GM23338 (cell line): ENCODE results near the gene FZD7. TPM values are rescaled to one million over a fixed set of nuclear protein-coding genes. Genes with fewer than 3 reads are reported as not detected.

ENCODE experiments used
- ATAC-seq: fragments of 200-7000 bp; cut with Tn5 transposase; 3 replicates; pipeline ENCODE4 v1.9.1; 2020
- DNase-seq: peaks from one replicate; pipeline ENCODE4 v3.0.0-alpha.2; 2015; ENCODE audit warnings: low spot score
- H2AFZ ChIP-seq: fragments of 200-600 bp; sonication (generic); 2 replicates; pipeline ENCODE4 v1.8.0; 2016; ENCODE audit warnings: antibody characterized with exemption, mild to moderate bottlenecking, moderate library complexity
- H3F3A ChIP-seq: fragments of 200-600 bp; sonication (generic); replicated peaks from 2 replicates; pipeline ENCODE4 v1.8.0; 2017; ENCODE audit warnings: antibody characterized with exemption, mixed run types, low read depth
- H3K27ac ChIP-seq: fragments of 200-600 bp; sonication (generic); 2 replicates; pipeline ENCODE4 v1.6.1; 2016; ENCODE audit warnings: low read depth
- H3K27me3 ChIP-seq: fragments of 200-600 bp; sonication (generic); 2 replicates; pipeline ENCODE4 v1.8.0; 2016; ENCODE audit warnings: mild to moderate bottlenecking, mixed run types, moderate library complexity; ENCODE audit not compliant: insufficient read depth
- H3K36me3 ChIP-seq: fragments of 200-600 bp; sonication (generic); 2 replicates; pipeline ENCODE4 v1.8.0; 2016; ENCODE audit warnings: mild to moderate bottlenecking; ENCODE audit not compliant: insufficient read depth
- H3K4me1 ChIP-seq: fragments of 200-600 bp; sonication (generic); 2 replicates; pipeline ENCODE4 v1.8.0; 2016; ENCODE audit warnings: mild to moderate bottlenecking, moderate library complexity; ENCODE audit not compliant: insufficient read depth
- H3K4me2 ChIP-seq: fragments of 200-600 bp; sonication (generic); 2 replicates; pipeline ENCODE4 v1.7.1; 2017; ENCODE audit warnings: mixed run types
- H3K4me3 ChIP-seq: fragments of 200-600 bp; sonication (generic); 2 replicates; pipeline ENCODE4 v1.6.1; 2016; ENCODE audit warnings: mixed run types
- H3K79me2 ChIP-seq: fragments of 200-600 bp; sonication (generic); replicated peaks from 2 replicates; pipeline ENCODE4 v1.8.0; 2017; ENCODE audit warnings: mild to moderate bottlenecking; ENCODE audit not compliant: insufficient read depth
- H3K9me2 ChIP-seq: fragments of 200-600 bp; sonication (generic); 2 replicates; pipeline ENCODE4 v1.8.0; 2017; ENCODE audit not compliant: insufficient read depth
- H4K20me1 ChIP-seq: fragments of 200-600 bp; sonication (generic); replicated peaks from 2 replicates; pipeline ENCODE4 v1.8.0; 2017; ENCODE audit warnings: mild to moderate bottlenecking; ENCODE audit not compliant: insufficient read depth
- H3K27ac Mint-ChIP-seq: 2 replicates; pipeline ENCODE4 v1.8.0; 2020; ENCODE audit warnings: inconsistent platforms, mild to moderate bottlenecking, moderate library complexity, mixed read lengths
- H3K27me3 Mint-ChIP-seq: 3 replicates; pipeline ENCODE4 v1.8.0; 2022; ENCODE audit warnings: low read depth, mild to moderate bottlenecking, moderate library complexity, mixed read lengths, inconsistent platforms; ENCODE audit not compliant: insufficient read depth, poor library complexity
- H3K36me3 Mint-ChIP-seq: 3 replicates; pipeline ENCODE4 v1.8.0; 2021; ENCODE audit warnings: low read depth, mild to moderate bottlenecking, inconsistent platforms, moderate library complexity, mixed read lengths
- H3K4me1 Mint-ChIP-seq: 3 replicates; pipeline ENCODE4 v1.8.0; 2020; ENCODE audit warnings: mild to moderate bottlenecking, inconsistent platforms, mixed read lengths
- H3K4me3 Mint-ChIP-seq: 3 replicates; pipeline ENCODE4 v1.8.0; 2021; ENCODE audit warnings: moderate library complexity, mild to moderate bottlenecking, inconsistent platforms, mixed read lengths
- H3K9me3 Mint-ChIP-seq: 3 replicates; pipeline ENCODE4 v1.8.0; 2020; ENCODE audit warnings: moderate library complexity, mild to moderate bottlenecking, inconsistent platforms, mixed read lengths
- CREB1 ChIP-seq: fragments of 250-450 bp; sonication (Bioruptor Pico); IDR thresholded peaks from 2 replicates; pipeline ENCODE4 v1.5.0; 2020; ENCODE audit warnings: low read depth, mild to moderate bottlenecking, moderate library complexity
- CTCF ChIP-seq, 2 experiments: fragments of 200-600 bp in 1 of 2; sonication (generic) in 1 of 2; conservative IDR thresholded peaks; 2 replicates each; pipeline versions ENCODE4 v1.5.1 to v1.6.1; 2016 to 2017; ENCODE audit warnings: antibody characterized with exemption in 2 of 2, low read depth in 2 of 2, mild to moderate bottlenecking in 2 of 2, moderate library complexity in 1 of 2
- EZH2 ChIP-seq: fragments of 200-600 bp; sonication (generic); IDR thresholded peaks from one replicate; pipeline ENCODE4 v1.8.0; 2017; ENCODE audit warnings: antibody characterized with exemption, mild to moderate bottlenecking, low read depth; ENCODE audit not compliant: unreplicated experiment
- EZH2phosphoT487 ChIP-seq: fragments of 200-600 bp; sonication (generic); IDR thresholded peaks from one replicate; pipeline ENCODE4 v1.8.1; 2018; ENCODE audit warnings: antibody characterized with exemption; ENCODE audit not compliant: unreplicated experiment
- JUNB ChIP-seq: IDR thresholded peaks from one replicate; pipeline ENCODE4 v1.6.1; 2016; ENCODE audit warnings: antibody characterized with exemption; ENCODE audit not compliant: unreplicated experiment
- NANOG ChIP-seq: IDR thresholded peaks from 2 replicates; pipeline ENCODE4 v1.6.1; 2016; ENCODE audit warnings: antibody characterized with exemption, borderline replicate concordance
- REST ChIP-seq: IDR thresholded peaks from one replicate; pipeline ENCODE4 v1.6.1; 2018; ENCODE audit warnings: antibody characterized with exemption; ENCODE audit not compliant: unreplicated experiment
- STAT1 ChIP-seq: IDR thresholded peaks from one replicate; pipeline ENCODE4 v1.6.1; 2016; ENCODE audit warnings: antibody characterized with exemption; ENCODE audit not compliant: unreplicated experiment
- ZNF114 ChIP-seq: fragments of 250-450 bp; sonication (Bioruptor Pico); IDR thresholded peaks from 2 replicates; pipeline ENCODE4 v1.5.0; 2020; ENCODE audit warnings: mild to moderate bottlenecking, moderate library complexity
- ZNF331 ChIP-seq: fragments of 250-450 bp; sonication (Bioruptor Pico); IDR thresholded peaks from 2 replicates; pipeline ENCODE4 v1.5.0; 2020; ENCODE audit warnings: low read depth, mild to moderate bottlenecking, moderate library complexity
- ZNF462 ChIP-seq: fragments of 250-450 bp; sonication (Bioruptor Pico); IDR thresholded peaks from 2 replicates; pipeline ENCODE4 v1.5.0; 2020; ENCODE audit warnings: mild to moderate bottlenecking, moderate library complexity
- polyA plus RNA-seq: library from polyadenylated mRNA; unstranded; fragments of >200 nt; fragmentation: Nextera tagmentation; extraction: Ambion mirVana; gene quantifications from 2 replicates; pipeline ENCODE4 v1.2.1, GENCODE V29; 2016
- total RNA-seq: library from RNA; depleted of rRNA; stranded (reverse); fragments of >200 nt; shearing (Covaris generic); gene quantifications from 2 replicates; pipeline ENCODE4 v1.2.3, GENCODE V29; 2014
- TF ChIP-seq, protein P1 (sequence below): IDR thresholded peaks from 2 replicates; pipeline ENCODE4 v1.6.1; 2016; ENCODE audit warnings: antibody characterized with exemption

Gene FZD7
- total and polyA plus RNA-seq, 2 experiments from 2014 or later, result 164 to 435 TPM

DNA sequence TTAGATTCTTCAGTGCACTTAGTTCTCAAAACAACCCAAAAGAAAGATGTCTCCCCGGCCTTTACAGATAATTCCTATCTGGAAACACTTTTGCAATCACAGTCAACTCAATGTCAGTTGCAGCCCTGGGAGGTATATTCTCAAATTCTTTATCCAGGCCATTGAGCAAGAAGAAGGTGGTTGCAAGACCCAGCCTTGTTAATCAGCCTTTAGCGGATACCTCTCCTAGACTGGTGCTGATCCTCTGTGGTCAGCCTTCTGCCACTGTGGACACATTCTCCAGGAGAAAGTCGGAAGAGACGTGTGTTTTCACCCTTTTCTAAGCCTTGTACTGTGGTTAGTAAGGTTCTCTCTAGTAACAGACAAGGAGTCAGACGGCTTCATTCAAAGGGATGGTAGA is 7.8 kb upstream of the FZD7 start (continued):
- no peak for TF ChIP-seq REST
- no peak for TF ChIP-seq EZH2phosphoT487
- no peak for TF ChIP-seq NANOG

DNA sequence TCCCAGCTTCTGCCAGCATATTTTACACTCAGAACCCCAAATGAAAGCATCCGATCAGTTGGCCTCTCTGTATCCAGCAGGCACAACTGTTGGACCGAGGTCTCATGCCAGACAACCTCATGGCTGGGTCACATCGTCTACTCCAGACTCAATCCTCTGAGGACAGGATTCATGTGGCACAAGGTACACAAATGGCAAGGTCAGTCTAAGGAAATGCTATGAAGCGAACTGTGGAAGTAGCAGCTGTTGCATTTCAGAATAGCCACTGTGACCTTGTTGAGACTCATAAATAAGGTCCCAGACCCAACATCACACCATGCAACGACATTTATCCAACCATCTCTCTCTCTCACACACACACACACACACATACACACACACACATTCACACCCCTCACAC is 7.1 kb upstream of the FZD7 start:
- peak overlapping the region; percentile 61 for H3K4me2 ChIP-seq
- H3K27ac ChIP-seq, result no peak overlapping the region
- no peaks in the 10 kb centered on the region for H4K20me1 ChIP-seq
- ATAC-seq (no peak), DNase-seq (no peak)
- H3K36me3 Mint-ChIP-seq, result no peaks in the 10 kb centered on the region; the same call in 2 of the 3 replicates
- no peak overlapping the region for H3K27ac Mint-ChIP-seq
- H3K36me3 ChIP-seq, result no peaks in the 10 kb centered on the region
- H3K27me3 ChIP-seq, result peaks cover 40% of the 10 kb centered on the region
- H3F3A ChIP-seq, result peaks cover 21% of the 10 kb centered on the region
- H3K4me3 Mint-ChIP-seq, result no peak overlapping the region; the same call in 2 of the 3 replicates
- no peaks in the 10 kb centered on the region for H3K9me3 Mint-ChIP-seq
- H3K9me2 ChIP-seq, result no peaks in the 10 kb centered on the region
- TF ChIP-seq EZH2, result no peak
- no peak for TF ChIP-seq JUNB
- TF ChIP-seq ZNF462 (CRISPR knock-in tag), result no peak
- TF ChIP-seq, protein P1, sequence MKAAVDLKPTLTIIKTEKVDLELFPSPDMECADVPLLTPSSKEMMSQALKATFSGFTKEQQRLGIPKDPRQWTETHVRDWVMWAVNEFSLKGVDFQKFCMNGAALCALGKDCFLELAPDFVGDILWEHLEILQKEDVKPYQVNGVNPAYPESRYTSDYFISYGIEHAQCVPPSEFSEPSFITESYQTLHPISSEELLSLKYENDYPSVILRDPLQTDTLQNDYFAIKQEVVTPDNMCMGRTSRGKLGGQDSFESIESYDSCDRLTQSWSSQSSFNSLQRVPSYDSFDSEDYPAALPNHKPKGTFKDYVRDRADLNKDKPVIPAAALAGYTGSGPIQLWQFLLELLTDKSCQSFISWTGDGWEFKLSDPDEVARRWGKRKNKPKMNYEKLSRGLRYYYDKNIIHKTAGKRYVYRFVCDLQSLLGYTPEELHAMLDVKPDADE, result no peak
- no peak for TF ChIP-seq ZNF114 (CRISPR knock-in tag)
- no peak for TF ChIP-seq EZH2phosphoT487
- no peak for TF ChIP-seq CREB1 (CRISPR knock-in tag)
- TF ChIP-seq STAT1, result no peak
- TF ChIP-seq ZNF331 (CRISPR knock-in tag), result no peak
- TF ChIP-seq CTCF (conservative IDR thresholded peaks at IDR 0.05; ENCODE audit: low read depth in 2 of 2), result no peak
- no peak for TF ChIP-seq NANOG
- peaks cover 24% of the 10 kb centered on the region for H3K27me3 Mint-ChIP-seq
- 0 out of 2 replicates have a peak, but pooled peaks cover 4% of the 10 kb centered on the region for H3K79me2 ChIP-seq
- no peak overlapping the region for H3K4me3 ChIP-seq
- no peak overlapping the region for H2AFZ ChIP-seq
- peaks cover 55% of the 10 kb centered on the region for H3K4me1 ChIP-seq
- H3K4me1 Mint-ChIP-seq, result peaks cover 65% of the 10 kb centered on the region
